H1 (cell line): ENCODE measurements around the gene ITPR3. TPM values are rescaled to one million over a fixed set of nuclear protein-coding genes. Genes with fewer than 3 reads are reported as not detected.
A peak's percentile ranks its signal among the peaks of the same experiment; 100 is the strongest.

Source experiments
- CTCF ChIA-PET: fragments of 300-600 bp; sonication (Branson Sonifier 250); formaldehyde crosslinking; loops from one replicate; lab custom pipeline; 2021; ENCODE audit not compliant: partially characterized antibody; lab: Charles Lee
- POLR2A ChIA-PET: fragments of 300-600 bp; sonication (Branson Sonifier 250); formaldehyde crosslinking; loops from one replicate; lab custom pipeline; 2021; ENCODE audit warnings: inconsistent platforms; ENCODE audit not compliant: partially characterized antibody; lab: Charles Lee
- DNase-seq, 2 experiments: peaks; one replicate each; pipeline versions ENCODE4 v3.0.0 to v3.0.0-alpha.2; 2010 to 2022; ENCODE audit warnings: low spot score in 2 of 2, low read depth in 1 of 2, mixed read lengths in 1 of 2
- FAIRE-seq: peaks from 2 replicates; lab custom pipeline; 2011; peaks lifted over from hg19 to GRCh38; lab: Jason Lieb, UNC
- H2AFZ ChIP-seq: 2 replicates; pipeline ENCODE4 v1.8.1; 2012; ENCODE audit warnings: low read length, inconsistent platforms
- H2AK5ac ChIP-seq: 2 replicates; pipeline ENCODE4 v1.6.1; 2013; ENCODE audit warnings: low read depth, low read length
- H2BK120ac ChIP-seq: replicated peaks from 2 replicates; pipeline ENCODE3; 2013; ENCODE audit warnings: low read depth, low read length, inconsistent platforms
- H2BK12ac ChIP-seq: 2 replicates; pipeline ENCODE4 v1.6.1; 2013; ENCODE audit warnings: low read depth, low read length
- H2BK15ac ChIP-seq: 2 replicates; pipeline ENCODE4 v1.6.1; 2013; ENCODE audit warnings: low read length
- H2BK20ac ChIP-seq: 2 replicates; pipeline ENCODE4 v1.6.1; 2013; ENCODE audit warnings: low read length
- H2BK5ac ChIP-seq: 2 replicates; pipeline ENCODE4 v1.6.1; 2013; ENCODE audit warnings: low read depth, low read length
- H3K14ac ChIP-seq: 2 replicates; pipeline ENCODE4 v1.6.1; 2013; ENCODE audit warnings: inconsistent platforms; ENCODE audit not compliant: insufficient read length
- H3K18ac ChIP-seq: 2 replicates; pipeline ENCODE4 v1.6.1; 2013; ENCODE audit warnings: low read length; ENCODE audit errors: extremely low read depth
- H3K23ac ChIP-seq: 2 replicates; pipeline ENCODE4 v1.6.1; 2013; ENCODE audit warnings: inconsistent platforms; ENCODE audit not compliant: insufficient read length
- H3K23me2 ChIP-seq: 2 replicates; pipeline ENCODE4 v1.6.1; 2013; ENCODE audit warnings: low read depth, low read length
- H3K27ac ChIP-seq: 2 replicates; pipeline ENCODE4 v1.6.1; 2011; ENCODE audit warnings: low read depth, low read length, inconsistent platforms
- H3K27me3 ChIP-seq, 4 experiments: replicated peaks in 1 of 4; 1 replicate in 1 of 4; 2 replicates in 3 of 4; pipeline versions ENCODE4 v1.6.1 to v1.8.1; 2011 to 2013; ENCODE audit warnings: low read length in 3 of 4, mild to moderate bottlenecking in 3 of 4, inconsistent platforms in 2 of 4, mixed read lengths in 2 of 4, moderate library complexity in 1 of 4; ENCODE audit not compliant: control insufficient read depth in 3 of 4, insufficient read depth in 3 of 4; ENCODE audit errors: extremely low read depth in 1 of 4
- H3K36me3 ChIP-seq, 4 experiments: 2 replicates each; pipeline versions ENCODE4 v1.6.1 to v1.8.1; 2011 to 2013; ENCODE audit warnings: mild to moderate bottlenecking in 4 of 4, low read length in 3 of 4, moderate library complexity in 2 of 4, control low read depth in 1 of 4, inconsistent platforms in 1 of 4; ENCODE audit not compliant: insufficient read depth in 4 of 4, control insufficient read depth in 2 of 4
- H3K4ac ChIP-seq: replicated peaks from 2 replicates; pipeline ENCODE3; 2013; ENCODE audit warnings: low read length, low read depth, mixed read lengths, inconsistent platforms; ENCODE audit not compliant: insufficient read length
- H3K4me1 ChIP-seq, 4 experiments: replicated peaks in 1 of 4; 1 replicate in 1 of 4; 2 replicates in 3 of 4; pipeline versions ENCODE4 v1.6.1 to v1.8.1; 2011 to 2013; ENCODE audit warnings: low read length in 3 of 4, inconsistent platforms in 2 of 4, mixed read lengths in 1 of 4; ENCODE audit not compliant: insufficient read depth in 4 of 4, control insufficient read depth in 3 of 4
- H3K4me2 ChIP-seq, 2 experiments: 2 replicates each; pipeline versions ENCODE4 v1.6.1 to v1.8.1; 2011 to 2013; ENCODE audit warnings: low read depth in 2 of 2, low read length in 2 of 2, control low read depth in 1 of 2, inconsistent platforms in 1 of 2, mild to moderate bottlenecking in 1 of 2; ENCODE audit not compliant: insufficient read depth in 1 of 2
- H3K4me3 ChIP-seq, 4 experiments: fragments of 200-600, 300-600 bp in 1 of 4; sonication (generic), shearing (Covaris generic), sonication (Bioruptor Twin) in 1 of 4; 2 replicates each; pipeline versions ENCODE4 v1.5.1 to v1.8.1; 2011 to 2016; ENCODE audit warnings: low read length in 4 of 4, low read depth in 3 of 4, control low read depth in 2 of 4, inconsistent platforms in 2 of 4, mild to moderate bottlenecking in 2 of 4, mixed read lengths in 1 of 4, moderate library complexity in 1 of 4; ENCODE audit not compliant: insufficient read depth in 2 of 4; ENCODE audit errors: extremely low read depth in 1 of 4
- H3K56ac ChIP-seq: replicated peaks from 2 replicates; pipeline ENCODE3; 2013; ENCODE audit warnings: low read depth, mild to moderate bottlenecking, mixed read lengths, low read length, inconsistent platforms; ENCODE audit not compliant: insufficient read length
- H3K79me1 ChIP-seq: 2 replicates; pipeline ENCODE4 v1.6.1; 2013; ENCODE audit warnings: low read depth, low read length, control low read depth
- H3K79me2 ChIP-seq, 2 experiments: 2 replicates each; pipeline versions ENCODE4 v1.6.1 to v1.8.1; 2012 to 2013; ENCODE audit warnings: low read length in 2 of 2, mild to moderate bottlenecking in 2 of 2, inconsistent platforms in 1 of 2; ENCODE audit not compliant: insufficient read depth in 2 of 2, control insufficient read depth in 1 of 2
- H3K9ac ChIP-seq, 4 experiments: replicated peaks in 1 of 4; 1 replicate in 1 of 4; 2 replicates in 3 of 4; pipeline versions ENCODE4 v1.6.1 to v1.8.1; 2011 to 2013; ENCODE audit warnings: low read depth in 3 of 4, low read length in 3 of 4, control low read depth in 2 of 4, mild to moderate bottlenecking in 2 of 4, moderate library complexity in 2 of 4, inconsistent platforms in 1 of 4; ENCODE audit errors: extremely low read depth in 1 of 4
- H3K9me3 ChIP-seq, 2 experiments: 2 replicates each; pipeline versions ENCODE4 v1.6.1 to v1.8.1; 2012 to 2013; ENCODE audit warnings: mild to moderate bottlenecking in 2 of 2, moderate library complexity in 2 of 2, control low read depth in 1 of 2, inconsistent platforms in 1 of 2, low read depth in 1 of 2, low read length in 1 of 2, mixed read lengths in 1 of 2; ENCODE audit not compliant: insufficient read depth in 2 of 2
- H4K20me1 ChIP-seq, 2 experiments: replicated peaks in 1 of 2; 2 replicates each; pipeline versions ENCODE3 to v1.8.1; 2011 to 2013; ENCODE audit warnings: inconsistent platforms in 2 of 2, low read length in 2 of 2, mild to moderate bottlenecking in 1 of 2; ENCODE audit not compliant: insufficient read depth in 2 of 2, control insufficient read depth in 1 of 2
- H4K5ac ChIP-seq: 2 replicates; pipeline ENCODE4 v1.6.1; 2013; ENCODE audit warnings: low read length, low read depth, mixed read lengths, inconsistent platforms; ENCODE audit not compliant: insufficient read length
- H4K8ac ChIP-seq: 2 replicates; pipeline ENCODE4 v1.8.0; 2013; ENCODE audit warnings: mild to moderate bottlenecking, moderate library complexity, low read length, inconsistent platforms; ENCODE audit not compliant: insufficient read depth; ENCODE audit errors: extremely low read depth
- H4K91ac ChIP-seq: replicated peaks from 2 replicates; pipeline ENCODE3; 2013; ENCODE audit warnings: low read length, mixed read lengths, inconsistent platforms; ENCODE audit not compliant: insufficient read length
- CREB1 ChIP-seq: IDR thresholded peaks from 2 replicates; pipeline ENCODE4 v1.6.1; 2012; ENCODE audit warnings: inconsistent platforms
- CTCF ChIP-seq, 3 experiments: IDR thresholded peaks; 1 replicate in 2 of 3; 2 replicates in 1 of 3; pipeline versions ENCODE4 v1.5.1 to v1.6.1; 2011; ENCODE audit warnings: low read length in 3 of 3, mild to moderate bottlenecking in 3 of 3, inconsistent platforms in 2 of 3, low read depth in 1 of 3, moderate library complexity in 1 of 3; ENCODE audit not compliant: insufficient read depth in 1 of 3; ENCODE audit errors: control extremely low read depth in 1 of 3
- FOSL1 ChIP-seq: IDR thresholded peaks from 2 replicates; pipeline ENCODE4 v1.6.1; 2011; ENCODE audit warnings: mild to moderate bottlenecking, low read depth, low read length, moderate library complexity; ENCODE audit not compliant: insufficient read depth
- JUND ChIP-seq: IDR thresholded peaks from 2 replicates; pipeline ENCODE4 v1.6.1; 2011; ENCODE audit warnings: mild to moderate bottlenecking, improper control_type of control experiment, low read length
- POLR2A ChIP-seq, 2 experiments: IDR thresholded peaks; 1 replicate in 1 of 2; 2 replicates in 1 of 2; pipeline ENCODE4 v1.6.1; 2011; ENCODE audit warnings: low read depth in 2 of 2, low read length in 2 of 2, mild to moderate bottlenecking in 2 of 2; ENCODE audit errors: control extremely low read depth in 1 of 2
- RAD21 ChIP-seq, 2 experiments: IDR thresholded peaks in 1 of 2; conservative IDR thresholded peaks in 1 of 2; 2 replicates each; pipeline ENCODE4 v1.6.1; 2011; ENCODE audit warnings: low read depth in 2 of 2, low read length in 2 of 2, improper control_type of control experiment in 1 of 2, inconsistent platforms in 1 of 2, mild to moderate bottlenecking in 1 of 2, moderate library complexity in 1 of 2
- RNF2 ChIP-seq: fragments of 200-900, 300-1000 bp; sonication (generic); IDR thresholded peaks from 2 replicates; pipeline ENCODE4 v1.7.1; 2016; ENCODE audit warnings: borderline replicate concordance, low read depth, mild to moderate bottlenecking, antibody characterized with exemption, low read length; ENCODE audit not compliant: poor library complexity, severe bottlenecking; ENCODE audit errors: missing control alignments
- TCF12 ChIP-seq: IDR thresholded peaks from 2 replicates; pipeline ENCODE4 v1.6.1; 2011; ENCODE audit warnings: low read depth, mild to moderate bottlenecking, low read length
- WGBS, 2 experiments: shearing (Covaris generic) in 1 of 2; methylation state at CpG; one replicate each; pipeline versions ENCODE4 v1.1.6 to v1.1.7; 2013 to 2015; ENCODE audit warnings: low lambda C conversion rate in 2 of 2, mixed read lengths in 2 of 2, inconsistent platforms in 1 of 2, low coverage in 1 of 2, missing lambda C conversion rate in 1 of 2; ENCODE audit not compliant: insufficient replicate concordance in 2 of 2, insufficient coverage in 1 of 2, insufficient read length in 1 of 2; ENCODE audit errors: extremely low coverage in 1 of 2, missing lambda C conversion rate in 1 of 2; 5-methylcytosine and 5-hydroxymethylcytosine counted together
- polyA plus RNA-seq, 7 experiments: library from polyadenylated mRNA; depleted of rRNA in 3 of 7; stranded (reverse) in 5 of 7; unstranded in 2 of 7; fragments of >200 nt in 5 of 7; fragments of 200-250 nt in 2 of 7; gene quantifications; 1 replicate in 5 of 7; 2 replicates in 1 of 7; 4 replicates in 1 of 7; pipeline versions ENCODE4 v1.2.1 to v1.2.3, GENCODE V29; 2011 to 2013; ENCODE audit warnings: missing spikeins in 2 of 7, mixed read lengths in 2 of 7
- total RNA-seq: library from RNA; stranded (reverse); fragmentation: NEBNext Ultra II Directional; extraction: Animal tissue kit (Norgen Biotek cat#: 25700); gene quantifications from 2 replicates; pipeline ENCODE4 v1.2.1, GENCODE V29; 2021

The ITPR3 gene
- total and polyA plus RNA-seq, 2 of the 8 experiments (the other 6 are each of a cell fraction or from before 2014, with no cell fraction given): 29.1 to 45.7 TPM

GRCh38 chr6:33672808-33673207 lies 51.7 kb downstream of the ITPR3 start:
- Histone ChIP-seq H3K27ac (no peak overlapping the region), H3K27me3 (no peaks in the 10 kb centered on the region)
- no peak for TF ChIP-seq CREB1
- TF ChIP-seq RAD21 (IDR thresholded peaks at IDR 0.05 in 1 of 2, conservative IDR thresholded peaks at IDR 0.05 in 1 of 2; ENCODE audit: low read depth in 2 of 2, low read length in 2 of 2): peak; percentile 48 to 56
- TF ChIP-seq FOSL1: no peak
- 0 out of 2 replicates have a peak, but pooled peaks have one; percentile 28 for TF ChIP-seq JUND
- no peak for TF ChIP-seq TCF12
- TF ChIP-seq RNF2: no peak
- peak in 2 of 3 experiments; percentile 45 to 73; a peak in 3 of 4 replicates for TF ChIP-seq CTCF (IDR thresholded peaks at IDR 0.05; ENCODE audit: control extremely low read depth in 1 of 3, insufficient read depth in 1 of 3, low read depth in 1 of 3, low read length in 3 of 3)
- no peak for TF ChIP-seq POLR2A (IDR thresholded peaks at IDR 0.05; ENCODE audit: control extremely low read depth in 1 of 2, low read depth in 2 of 2, low read length in 2 of 2)
- TF ChIP-seq, all 59 proteins: peak for 3
- Histone ChIP-seq H3K9me3 (no peaks in the 10 kb centered on the region), H4K91ac (no peak overlapping the region), H3K4me2 (no peak overlapping the region), H2BK20ac (no peak overlapping the region), H2BK5ac (no peak overlapping the region), H3K79me1 (no peaks in the 10 kb centered on the region), H3K14ac (no peak overlapping the region), H2BK12ac (no peak overlapping the region), H4K20me1 (peaks cover 2 to 6% of the 10 kb centered on the region in 2 experiments), H2BK120ac (no peak overlapping the region), H3K18ac (no peak overlapping the region), H3K56ac (no peak overlapping the region), H3K4me1 (peaks cover 0 to 3% (median 1%) of the 10 kb centered on the region in 4 experiments; a peak in 1 of 7 replicates), H3K36me3 (peaks cover 8 to 30% (median 18%) of the 10 kb centered on the region in 4 experiments), H3K23me2 (no peaks in the 10 kb centered on the region), H4K8ac (no peak overlapping the region), H2AK5ac (no peak overlapping the region), H3K79me2 (no peaks in the 10 kb centered on the region), H2BK15ac (no peak overlapping the region), H2AFZ (no peak overlapping the region), H4K5ac (no peak overlapping the region), H3K23ac (no peak overlapping the region), H3K4ac (no peak overlapping the region), H3K9ac (no peak overlapping the region), H3K4me3 (no peak overlapping the region)
- FAIRE-seq: no peak
- ChIA-PET CTCF (interaction anchor here (0.7 to 12.7 kb wide), 12 partner anchors 11 to 84 kb away, joined by 3 to 131 read pairs (median 6); no protein-coding TSS in a partner anchor), POLR2A (interaction anchor here (0.5 to 1.4 kb wide), 5 partner anchors 10 to 728 kb away, joined by 3 to 5 read pairs (median 3); partner anchors contain the start of gene ITPR3)
- no peak for DNase-seq
- WGBS, 2 experiments: 85% methylated on average over 5 of the region's 5 CpGs; no CpG with 5 or more reads in 1 of the 2 experiments
